Measurements from ENCODE around the gene ZNF107.

The ZNF107 gene

GRCh38 chr7:64628192-64628591 is 37.7 kb upstream of the ZNF107 start:
- no peak overlapping the region for H3K27ac ChIP-seq
- TF ChIP-seq, protein P1, sequence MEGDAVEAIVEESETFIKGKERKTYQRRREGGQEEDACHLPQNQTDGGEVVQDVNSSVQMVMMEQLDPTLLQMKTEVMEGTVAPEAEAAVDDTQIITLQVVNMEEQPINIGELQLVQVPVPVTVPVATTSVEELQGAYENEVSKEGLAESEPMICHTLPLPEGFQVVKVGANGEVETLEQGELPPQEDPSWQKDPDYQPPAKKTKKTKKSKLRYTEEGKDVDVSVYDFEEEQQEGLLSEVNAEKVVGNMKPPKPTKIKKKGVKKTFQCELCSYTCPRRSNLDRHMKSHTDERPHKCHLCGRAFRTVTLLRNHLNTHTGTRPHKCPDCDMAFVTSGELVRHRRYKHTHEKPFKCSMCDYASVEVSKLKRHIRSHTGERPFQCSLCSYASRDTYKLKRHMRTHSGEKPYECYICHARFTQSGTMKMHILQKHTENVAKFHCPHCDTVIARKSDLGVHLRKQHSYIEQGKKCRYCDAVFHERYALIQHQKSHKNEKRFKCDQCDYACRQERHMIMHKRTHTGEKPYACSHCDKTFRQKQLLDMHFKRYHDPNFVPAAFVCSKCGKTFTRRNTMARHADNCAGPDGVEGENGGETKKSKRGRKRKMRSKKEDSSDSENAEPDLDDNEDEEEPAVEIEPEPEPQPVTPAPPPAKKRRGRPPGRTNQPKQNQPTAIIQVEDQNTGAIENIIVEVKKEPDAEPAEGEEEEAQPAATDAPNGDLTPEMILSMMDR (conservative IDR thresholded peaks at IDR 0.05): no peak

DNA sequence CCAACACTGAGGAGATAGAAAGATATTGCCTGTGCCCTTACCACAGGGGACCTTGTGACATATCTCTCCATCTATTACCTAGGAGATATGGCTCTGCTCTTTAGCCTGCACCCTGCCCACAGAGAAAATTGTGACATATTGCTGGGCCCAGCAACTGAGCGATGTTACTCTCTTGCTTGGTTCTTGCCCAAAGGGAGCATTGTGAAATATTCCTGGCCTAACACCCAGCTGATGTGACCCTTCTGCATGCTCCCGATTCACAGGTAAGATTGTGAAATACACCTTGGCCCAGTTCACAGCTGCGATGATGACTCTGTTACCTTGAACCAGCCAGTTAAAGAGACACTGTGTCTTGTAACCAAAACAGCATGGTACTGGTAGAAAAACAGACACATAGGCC is 37.2 kb upstream of the ZNF107 start:
- TF ChIP-seq, protein P1 (conservative IDR thresholded peaks at IDR 0.05): no peak
- no peak overlapping the region for H3K27ac ChIP-seq

GRCh38 chr7:64630496-64630895 is 35.4 kb upstream of the ZNF107 start:
- TF ChIP-seq, protein P1 (conservative IDR thresholded peaks at IDR 0.05): peak; percentile 85
- H3K27ac ChIP-seq: no peak overlapping the region

DNA sequence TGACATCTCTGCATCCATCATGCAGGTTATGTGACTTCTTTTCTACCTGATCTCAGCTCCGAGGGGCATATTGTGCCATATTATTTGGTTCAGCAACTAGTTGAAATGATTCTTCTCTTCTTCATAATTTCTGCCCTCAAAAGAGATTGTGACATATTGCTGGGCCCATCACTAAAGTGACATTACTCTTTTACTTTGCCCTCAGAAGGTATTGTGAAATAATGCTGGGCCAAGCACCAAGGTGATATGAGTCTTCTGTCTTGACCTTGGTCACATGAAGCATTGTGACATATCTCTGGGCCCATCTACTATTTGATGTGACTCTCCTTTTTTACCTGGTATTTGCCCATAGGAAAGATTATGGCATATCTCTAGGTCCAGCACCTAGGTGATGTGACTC is 33.9 kb upstream of the ZNF107 start:
- TF ChIP-seq, protein P1 (conservative IDR thresholded peaks at IDR 0.05): no peak
- H3K27ac ChIP-seq: no peak overlapping the region

GRCh38 chr7:64633401-64633800 is 32.5 kb upstream of the ZNF107 start:
- TF ChIP-seq, protein P1 (conservative IDR thresholded peaks at IDR 0.05): no peak
- H3K27ac ChIP-seq: no peak overlapping the region

DNA sequence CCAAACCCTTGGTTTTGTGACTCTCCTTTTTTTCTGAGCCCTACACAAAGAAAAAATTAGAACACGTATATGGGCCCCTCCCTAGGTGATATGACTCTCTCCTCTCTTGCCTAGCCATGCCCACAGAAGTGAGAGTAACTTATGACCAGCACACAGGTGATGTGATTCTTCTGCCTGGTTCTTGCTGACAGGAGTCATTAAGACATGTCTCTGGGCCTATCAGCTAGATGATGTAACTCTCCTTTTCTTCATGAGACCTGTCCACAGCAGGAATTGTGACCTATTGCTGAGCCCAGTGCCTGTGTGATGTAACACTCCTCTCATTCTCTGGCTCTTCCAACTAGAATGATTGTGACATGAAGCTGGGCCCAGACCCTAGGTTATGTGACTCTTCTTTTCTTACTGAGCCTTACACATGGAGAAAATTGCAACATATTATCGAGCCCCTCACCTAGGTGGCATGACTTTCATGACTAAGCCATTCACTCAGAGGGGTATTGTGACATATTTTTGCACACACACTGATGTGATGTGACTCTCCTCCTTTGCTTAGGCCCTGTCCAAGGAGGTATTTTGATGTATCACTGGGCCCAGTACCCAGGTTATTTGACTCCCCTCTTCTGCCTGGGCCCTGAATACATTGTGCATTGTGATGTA is 31.4 kb upstream of the ZNF107 start:
- TF ChIP-seq, protein P1 (conservative IDR thresholded peaks at IDR 0.05): no peak
- H3K27ac ChIP-seq: no peak overlapping the region

DNA sequence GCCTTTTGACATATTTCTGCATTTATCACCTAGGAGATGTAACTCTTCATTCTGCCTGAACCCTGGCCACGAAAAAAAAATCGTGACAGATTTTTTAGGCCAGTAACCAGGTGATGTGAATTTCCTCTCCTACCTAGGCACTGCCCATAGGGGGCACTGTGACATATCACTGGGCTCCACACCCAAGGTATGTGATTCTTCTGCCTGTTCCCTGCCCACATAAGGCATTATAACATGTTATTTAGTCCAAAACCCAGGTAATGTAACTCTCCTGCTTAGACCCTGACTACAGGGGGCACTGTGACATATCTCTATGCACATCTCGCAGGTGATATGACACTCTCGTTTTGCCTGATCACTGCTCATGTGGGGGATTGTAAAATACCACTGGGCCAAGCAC is 29.5 kb upstream of the ZNF107 start:
- TF ChIP-seq, protein P1 (conservative IDR thresholded peaks at IDR 0.05): peak; percentile 49
- H3K27ac ChIP-seq: no peak overlapping the region

All from VCaP (cell line).